Dermis blood vessel endothelial cell (primary cell): ENCODE results near the gene NBEA. TPM values are rescaled to one million over a fixed set of nuclear protein-coding genes. Genes with fewer than 3 reads are reported as not detected.

Experiments
- DNase-seq: peaks from one replicate; pipeline ENCODE4 v3.0.0; 2010
- total RNA-seq: library from RNA; depleted of rRNA; stranded (reverse); fragments of >200 nt; gene quantifications from 2 replicates; pipeline ENCODE4 v1.2.3, GENCODE V29; 2014

NBEA gene
- total RNA-seq, 1 donor from 2014 or later: 3.6 TPM

DNA sequence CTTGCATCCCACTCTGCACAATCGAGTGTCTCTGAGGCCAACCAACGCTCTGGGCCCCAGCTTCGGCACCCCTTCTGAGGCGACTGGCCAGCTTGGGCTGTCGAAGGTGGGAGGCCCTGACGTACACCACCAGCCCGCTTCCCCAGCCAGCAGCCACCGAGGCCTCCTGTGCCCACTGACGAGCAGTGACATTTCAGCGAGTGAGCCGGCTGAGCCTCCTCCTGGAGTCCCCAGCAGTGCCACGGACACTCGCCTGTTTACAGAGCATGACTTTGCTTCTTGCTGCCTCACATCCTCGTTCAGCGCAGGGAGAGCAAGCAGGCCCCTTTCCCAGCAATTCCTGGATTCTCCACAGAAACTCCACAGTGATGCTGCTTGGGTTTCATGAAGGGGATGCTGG, 774.7 kb downstream of the NBEA start:
- no peak for DNase-seq

- peak; percentile 5 for DNase-seq
Observed at GRCh38 chr13:35718084-35718483, 776.0 kb downstream of the NBEA start.

GRCh38 chr13:35720290-35720689, 778.2 kb downstream of the NBEA start:
- no peak for DNase-seq

- peak; percentile 58 for DNase-seq
Observed at GRCh38 chr13:35720690-35721554, 778.9 kb downstream of the NBEA start.
